Upper lobe of left lung (tissue), 6 donors: ENCODE measurements around the gene INO80E. TPM values are rescaled to one million over a fixed set of nuclear protein-coding genes. Genes with fewer than 3 reads are reported as not detected.

Experiments used
- ATAC-seq, 2 donors: fragments of 200-7000 bp; cut with Tn5 transposase; one replicate each; pipeline ENCODE4 v1.9.1; 2022; ENCODE audit warnings: mild to moderate bottlenecking in 2 of 2, moderate library complexity in 2 of 2; ENCODE audit not compliant: low FRiP score in 2 of 2
- DNase-seq, 2 donors: peaks; one replicate each; pipeline ENCODE4 v3.0.0-alpha.2; 2019 to 2020
- H3K27ac ChIP-seq, 4 donors: fragments of 200-600 bp; sonication (generic); one replicate each; pipeline ENCODE4 v1.5.1; 2016 to 2019
- H3K27me3 ChIP-seq, 4 donors: fragments of 200-600 bp; sonication (generic); one replicate each; pipeline ENCODE4 v1.5.1; 2017 to 2019
- H3K36me3 ChIP-seq, 4 donors: fragments of 200-600 bp; sonication (generic); one replicate each; pipeline ENCODE4 v1.5.1; 2016 to 2019
- H3K4me1 ChIP-seq, 4 donors: fragments of 200-600 bp; sonication (generic); one replicate each; pipeline ENCODE4 v1.5.1; 2018 to 2019
- H3K4me3 ChIP-seq, 4 donors: fragments of 200-600 bp; sonication (generic); one replicate each; pipeline ENCODE4 v1.5.1; 2017 to 2019; ENCODE audit warnings: mild to moderate bottlenecking in 2 of 4, moderate library complexity in 1 of 4
- H3K9me3 ChIP-seq, 4 donors: fragments of 200-600 bp; sonication (generic); one replicate each; pipeline ENCODE4 v1.5.1; 2018 to 2019
- EP300 ChIP-seq, 4 donors: sonication (generic); formaldehyde crosslinking; IDR thresholded peaks; one replicate each; pipeline ENCODE4 v1.5.1; 2017; ENCODE audit warnings: antibody characterized with exemption in 4 of 4, control low read depth in 2 of 4
- POLR2A ChIP-seq, 4 donors: fragments of 450-650 bp; IDR thresholded peaks; one replicate each; pipeline ENCODE4 v1.5.1; 2016 to 2017; ENCODE audit warnings: antibody characterized with exemption in 4 of 4, mild to moderate bottlenecking in 2 of 4
- POLR2AphosphoS5 ChIP-seq, 2 donors: sonication (generic); formaldehyde crosslinking; IDR thresholded peaks; one replicate each; pipeline ENCODE4 v1.5.1; 2017; ENCODE audit warnings: antibody characterized with exemption in 2 of 2
- whole genome bisulfite sequencing, 2 donors: methylation state at CpG; one replicate each; pipeline ENCODE4 v1.1.5; 2017 to 2018; 5-methylcytosine and 5-hydroxymethylcytosine counted together
- total RNA-seq, 6 donors: library from RNA; depleted of rRNA in 4 of 6; stranded (reverse); fragments of >200 nt in 4 of 6; gene quantifications; one replicate each; pipeline versions ENCODE4 v1.1.0 to v1.2.1, GENCODE V29; 2016 to 2021
- TF ChIP-seq, protein P1 (sequence below), 6 experiments: fragments of 450-650 bp in 4 of 6; fragments of 200-600 bp in 2 of 6; sonication (generic) in 2 of 6; IDR thresholded peaks; one replicate each; pipeline ENCODE4 v1.5.1; 2016 to 2019; ENCODE audit warnings: antibody characterized with exemption in 6 of 6
- donor health status: DM: no; HTN: no; CAD: no; lungs with moderate emphysema.
- donor health status: DM: no; HTN: yes; CAD: no; lungs with severe emphysema.

INO80E gene
- total RNA-seq, 6 donors from 2014 or later: 29.5 to 82.8 (median 55.7) TPM

DNA sequence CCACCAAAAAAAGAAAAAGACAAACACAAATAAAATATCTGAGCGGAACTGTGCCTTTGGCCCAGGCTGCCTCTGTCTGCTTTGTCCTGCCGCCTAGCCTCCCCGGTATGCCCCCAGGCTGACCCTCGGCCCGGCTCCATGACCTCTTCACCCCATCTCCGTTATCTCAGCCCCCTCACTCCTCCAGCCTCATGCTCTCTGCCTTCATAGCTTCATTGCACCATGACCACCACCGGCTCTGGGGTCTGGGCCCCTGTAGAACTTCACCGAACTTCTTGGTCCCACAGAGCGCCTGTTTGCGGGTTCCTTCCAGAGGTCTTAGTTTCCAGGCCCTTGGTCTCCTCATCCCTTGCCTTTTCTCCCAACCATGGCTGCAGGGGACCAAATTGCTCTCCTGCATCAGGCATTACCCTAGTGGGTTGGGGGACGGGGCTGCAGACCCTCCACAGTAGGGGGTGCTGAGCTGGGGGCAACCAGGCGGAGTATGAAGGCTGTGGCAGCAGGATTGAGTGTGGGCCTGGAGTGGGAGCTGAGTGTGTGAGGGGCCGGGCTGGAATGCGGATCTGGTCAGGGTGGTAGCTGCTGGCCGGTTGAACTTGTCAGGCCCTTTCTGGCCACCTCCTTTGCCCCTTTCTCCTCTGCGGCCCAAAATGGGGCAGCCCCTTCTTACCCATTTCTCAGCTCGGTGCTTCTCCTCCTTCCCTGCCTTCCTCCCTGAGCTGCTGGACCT lies 7.5 kb upstream of the INO80E start:
- Histone ChIP-seq H3K4me3 (peak overlapping the region in 3 of 4 donors; percentile 14 to 40 (median 32)), H3K4me1 (peaks cover 4 to 69% (median 51%) of the 10 kb centered on the region in 4 donors), H3K27ac (peak overlapping the region; percentile 73 to 86 (median 80)), H3K9me3 (no peaks in the 10 kb centered on the region), H3K36me3 (peaks cover 45 to 100% (median 87%) of the 10 kb centered on the region in 4 donors), H3K27me3 (no peaks in the 10 kb centered on the region)
- ATAC-seq (no peak), DNase-seq (peak in 1 of 2 donors; percentile 29)
- 75 to 76% methylated on average over 15 to 16 of the region's 17 CpGs for WGBS, 2 donors
- TF ChIP-seq, protein P1, sequence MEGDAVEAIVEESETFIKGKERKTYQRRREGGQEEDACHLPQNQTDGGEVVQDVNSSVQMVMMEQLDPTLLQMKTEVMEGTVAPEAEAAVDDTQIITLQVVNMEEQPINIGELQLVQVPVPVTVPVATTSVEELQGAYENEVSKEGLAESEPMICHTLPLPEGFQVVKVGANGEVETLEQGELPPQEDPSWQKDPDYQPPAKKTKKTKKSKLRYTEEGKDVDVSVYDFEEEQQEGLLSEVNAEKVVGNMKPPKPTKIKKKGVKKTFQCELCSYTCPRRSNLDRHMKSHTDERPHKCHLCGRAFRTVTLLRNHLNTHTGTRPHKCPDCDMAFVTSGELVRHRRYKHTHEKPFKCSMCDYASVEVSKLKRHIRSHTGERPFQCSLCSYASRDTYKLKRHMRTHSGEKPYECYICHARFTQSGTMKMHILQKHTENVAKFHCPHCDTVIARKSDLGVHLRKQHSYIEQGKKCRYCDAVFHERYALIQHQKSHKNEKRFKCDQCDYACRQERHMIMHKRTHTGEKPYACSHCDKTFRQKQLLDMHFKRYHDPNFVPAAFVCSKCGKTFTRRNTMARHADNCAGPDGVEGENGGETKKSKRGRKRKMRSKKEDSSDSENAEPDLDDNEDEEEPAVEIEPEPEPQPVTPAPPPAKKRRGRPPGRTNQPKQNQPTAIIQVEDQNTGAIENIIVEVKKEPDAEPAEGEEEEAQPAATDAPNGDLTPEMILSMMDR (IDR thresholded peaks at IDR 0.05): no peak
- TF ChIP-seq POLR2A (IDR thresholded peaks at IDR 0.05) (no peak), POLR2AphosphoS5 (IDR thresholded peaks at IDR 0.05) (no peak), EP300 (IDR thresholded peaks at IDR 0.05) (no peak)

- ATAC-seq (peak; percentile 15 to 74), DNase-seq (peak in 1 of 2 donors; percentile 87)
- Histone ChIP-seq H3K4me3 (peak overlapping the region in 3 of 4 donors; percentile 14 to 40 (median 32)), H3K27me3 (no peaks in the 10 kb centered on the region), H3K4me1 (peaks cover 10 to 70% (median 52%) of the 10 kb centered on the region in 4 donors), H3K27ac (peak overlapping the region; percentile 73 to 86 (median 80)), H3K9me3 (no peaks in the 10 kb centered on the region), H3K36me3 (peaks cover 40 to 96% (median 82%) of the 10 kb centered on the region in 4 donors)
- TF ChIP-seq EP300 (IDR thresholded peaks at IDR 0.05) (no peak), POLR2A (IDR thresholded peaks at IDR 0.05) (peak in 1 of 4 donors; percentile 56), POLR2AphosphoS5 (IDR thresholded peaks at IDR 0.05) (peak in 1 of 2 donors; percentile 22)
- TF ChIP-seq, protein P1 (IDR thresholded peaks at IDR 0.05): no peak
- WGBS, 2 donors: 66 to 79% methylated on average over 23 of the region's 23 CpGs
Observed at GRCh38 chr16:29989111-29989858, 6.8 kb upstream of the INO80E start.

GRCh38 chr16:29990034-29990433 lies 6.0 kb upstream of the INO80E start:
- peak in 1 of 2 donors; percentile 70 for DNase-seq
- H3K4me1 ChIP-seq: peaks cover 17 to 76% (median 59%) of the 10 kb centered on the region in 4 donors
- peaks cover 35 to 88% (median 75%) of the 10 kb centered on the region in 4 donors for H3K36me3 ChIP-seq
- peak overlapping the region in 1 of 4 donors; percentile 40 for H3K4me3 ChIP-seq
- ATAC-seq: peak in 1 of 2 donors; percentile 72
- no peaks in the 10 kb centered on the region for H3K27me3 ChIP-seq
- TF ChIP-seq EP300 (IDR thresholded peaks at IDR 0.05) (no peak), POLR2A (IDR thresholded peaks at IDR 0.05) (no peak), POLR2AphosphoS5 (IDR thresholded peaks at IDR 0.05) (no peak)
- TF ChIP-seq, protein P1 (IDR thresholded peaks at IDR 0.05): no peak
- 56 to 80% methylated on average over 2 of the region's 2 CpGs for WGBS, 2 donors
- H3K9me3 ChIP-seq: no peaks in the 10 kb centered on the region
- peak overlapping the region; percentile 73 to 92 (median 80) for H3K27ac ChIP-seq

GRCh38 chr16:29990883-29991570 lies 5.0 kb upstream of the INO80E start:
- Histone ChIP-seq H3K4me3 (no peak overlapping the region), H3K27ac (peak overlapping the region; percentile 33 to 92 (median 70)), H3K27me3 (no peaks in the 10 kb centered on the region), H3K36me3 (peaks cover 25 to 78% (median 65%) of the 10 kb centered on the region in 4 donors), H3K9me3 (no peaks in the 10 kb centered on the region), H3K4me1 (peaks cover 17 to 68% (median 53%) of the 10 kb centered on the region in 4 donors)
- ATAC-seq: no peak
- DNase-seq: peak in 1 of 2 donors; percentile 77
- WGBS, 2 donors: 80 to 90% methylated on average over 8 to 35 of the region's 35 CpGs
- TF ChIP-seq POLR2A (IDR thresholded peaks at IDR 0.05) (no peak), POLR2AphosphoS5 (IDR thresholded peaks at IDR 0.05) (no peak), EP300 (IDR thresholded peaks at IDR 0.05) (no peak)
- TF ChIP-seq, protein P1 (IDR thresholded peaks at IDR 0.05): no peak
